Trophoblast cell (in vitro differentiated cells and primary cell): ENCODE data around the gene CLASRP.
A peak's percentile ranks its signal among the peaks of the same experiment; 100 is the strongest.

Source experiments
- DNase-seq, 2 donors: peaks; one replicate each; pipeline ENCODE4 v3.0.0-alpha.2; 2016
- H2AFZ ChIP-seq: 2 replicates; pipeline ENCODE4 v1.6.1; 2013; ENCODE audit warnings: low read length, moderate library complexity, mild to moderate bottlenecking; ENCODE audit not compliant: insufficient read depth, poor library complexity
- H2AK5ac ChIP-seq: 2 replicates; pipeline ENCODE4 v1.6.1; 2013; ENCODE audit warnings: mild to moderate bottlenecking, low read length
- H2BK120ac ChIP-seq: 2 replicates; pipeline ENCODE4 v1.6.1; 2013; ENCODE audit warnings: low read length, mild to moderate bottlenecking, moderate library complexity; ENCODE audit not compliant: insufficient read depth, poor library complexity
- H2BK12ac ChIP-seq: 2 replicates; pipeline ENCODE4 v1.6.1; 2013; ENCODE audit warnings: mild to moderate bottlenecking, low read length, moderate library complexity
- H2BK5ac ChIP-seq: 2 replicates; pipeline ENCODE4 v1.6.1; 2013; ENCODE audit warnings: low read length, low read depth, moderate library complexity, mild to moderate bottlenecking; ENCODE audit not compliant: poor library complexity
- H3K14ac ChIP-seq: 2 replicates; pipeline ENCODE4 v1.6.1; 2013; ENCODE audit warnings: mild to moderate bottlenecking, low read length
- H3K18ac ChIP-seq: 2 replicates; pipeline ENCODE4 v1.6.1; 2013; ENCODE audit warnings: mild to moderate bottlenecking, low read length
- H3K23ac ChIP-seq: 2 replicates; pipeline ENCODE4 v1.6.1; 2013; ENCODE audit warnings: low read length
- H3K27ac ChIP-seq: 2 replicates; pipeline ENCODE4 v1.5.1; 2013; ENCODE audit warnings: low read depth, mild to moderate bottlenecking, inconsistent platforms, low read length, moderate library complexity
- H3K27me3 ChIP-seq: 2 replicates; pipeline ENCODE4 v1.6.1; 2013; ENCODE audit warnings: inconsistent platforms, mild to moderate bottlenecking, low read length, moderate library complexity; ENCODE audit not compliant: insufficient read depth
- H3K36me3 ChIP-seq, 2 experiments: 1 replicate in 1 of 2; 2 replicates in 1 of 2; pipeline ENCODE4 v1.6.1; 2013; ENCODE audit warnings: low read length in 2 of 2, mild to moderate bottlenecking in 2 of 2, moderate library complexity in 1 of 2; ENCODE audit not compliant: insufficient read depth in 2 of 2, control insufficient read depth in 1 of 2
- H3K4ac ChIP-seq: 2 replicates; pipeline ENCODE4 v1.6.1; 2013; ENCODE audit warnings: low read depth, mild to moderate bottlenecking, low read length, moderate library complexity
- H3K4me1 ChIP-seq, 2 experiments: 1 replicate in 1 of 2; 2 replicates in 1 of 2; pipeline ENCODE4 v1.6.1; 2013; ENCODE audit warnings: low read length in 2 of 2, mild to moderate bottlenecking in 2 of 2, moderate library complexity in 1 of 2; ENCODE audit not compliant: insufficient read depth in 2 of 2, control insufficient read depth in 1 of 2
- H3K4me2 ChIP-seq: 2 replicates; pipeline ENCODE4 v1.6.1; 2013; ENCODE audit warnings: inconsistent platforms, mild to moderate bottlenecking, low read length, moderate library complexity
- H3K4me3 ChIP-seq: 2 replicates; pipeline ENCODE4 v1.5.1; 2013; ENCODE audit warnings: mild to moderate bottlenecking, low read depth, low read length, inconsistent platforms
- H3K79me1 ChIP-seq: one replicate; pipeline ENCODE4 v1.6.1; 2013; ENCODE audit warnings: low read length
- H3K79me2 ChIP-seq: 2 replicates; pipeline ENCODE4 v1.6.1; 2013; ENCODE audit warnings: low read length, mild to moderate bottlenecking; ENCODE audit not compliant: control insufficient read depth, insufficient read depth, poor library complexity
- H3K9ac ChIP-seq: 2 replicates; pipeline ENCODE4 v1.6.1; 2013; ENCODE audit warnings: mild to moderate bottlenecking, low read length
- H3K9me3 ChIP-seq: 2 replicates; pipeline ENCODE4 v1.6.1; 2013; ENCODE audit warnings: low read depth, mild to moderate bottlenecking, control low read depth, inconsistent platforms, low read length; ENCODE audit not compliant: insufficient read depth
- H4K12ac ChIP-seq: 2 replicates; pipeline ENCODE4 v1.6.1; 2013; ENCODE audit warnings: low read depth, mild to moderate bottlenecking, low read length, moderate library complexity
- H4K8ac ChIP-seq: 2 replicates; pipeline ENCODE4 v1.6.1; 2013; ENCODE audit warnings: low read depth, mild to moderate bottlenecking, low read length, moderate library complexity
- H4K91ac ChIP-seq: one replicate; pipeline ENCODE4 v1.6.1; 2013; ENCODE audit warnings: low read depth, mild to moderate bottlenecking, low read length, moderate library complexity
- WGBS: extraction: QIAGEN DNeasy Blood & Tissue Kit; methylation state at CpG from one replicate; pipeline ENCODE4 v1.1.7; 2013; ENCODE audit warnings: missing lambda C conversion rate; ENCODE audit not compliant: insufficient read length, insufficient coverage; ENCODE audit errors: extremely low coverage; 5-methylcytosine and 5-hydroxymethylcytosine counted together

The CLASRP gene

GRCh38 chr19:45016388-45017314, 22.2 kb upstream of the CLASRP start:
- no peak overlapping the region for H3K14ac ChIP-seq
- H2AFZ ChIP-seq = no peak overlapping the region
- H3K18ac ChIP-seq = no peak overlapping the region
- H3K23ac ChIP-seq = no peak overlapping the region
- DNase-seq = peak; percentile 46 to 59
- no CpG with 5 or more reads among the region's 13 CpGs for WGBS
- no peak overlapping the region for H4K8ac ChIP-seq
- H2AK5ac ChIP-seq = no peak overlapping the region
- no peak overlapping the region for H3K4me3 ChIP-seq
- no peaks in the 10 kb centered on the region for H3K79me1 ChIP-seq
- no peaks in the 10 kb centered on the region for H3K9me3 ChIP-seq
- H4K91ac ChIP-seq = no peak overlapping the region
- H2BK120ac ChIP-seq = no peak overlapping the region
- no peak overlapping the region for H2BK12ac ChIP-seq
- H3K4me2 ChIP-seq = no peak overlapping the region
- H4K12ac ChIP-seq = no peak overlapping the region
- no peak overlapping the region for H2BK5ac ChIP-seq
- H3K79me2 ChIP-seq = no peaks in the 10 kb centered on the region
- H3K27me3 ChIP-seq = no peaks in the 10 kb centered on the region
- peaks cover 4 to 11% of the 10 kb centered on the region in 2 experiments for H3K36me3 ChIP-seq
- H3K4ac ChIP-seq = no peak overlapping the region
- no peaks in the 10 kb centered on the region for H3K4me1 ChIP-seq
- H3K9ac ChIP-seq = no peak overlapping the region
- no peak overlapping the region for H3K27ac ChIP-seq

DNA sequence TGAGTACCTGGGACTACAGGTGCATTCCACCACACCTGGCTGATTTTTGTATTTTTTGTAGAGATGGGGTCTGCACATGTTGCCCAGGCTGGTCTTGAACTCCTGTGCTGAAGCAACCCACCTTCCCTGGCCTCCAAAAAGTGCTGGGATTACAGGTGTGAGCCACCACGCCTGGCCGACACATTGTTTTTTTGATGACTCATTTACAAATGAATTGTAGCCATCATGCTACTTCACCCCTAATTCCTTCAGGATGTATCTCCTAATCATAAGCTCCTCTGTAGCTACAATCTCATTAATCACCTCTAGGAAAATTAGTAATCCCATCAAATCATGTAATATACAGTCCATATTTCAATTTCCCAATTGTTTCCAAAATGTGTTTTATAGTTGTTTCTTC, 19.7 kb upstream of the CLASRP start:
- Histone ChIP-seq H3K9me3 (no peaks in the 10 kb centered on the region), H2AFZ (no peak overlapping the region), H3K9ac (no peak overlapping the region), H3K4me3 (no peak overlapping the region), H2AK5ac (no peak overlapping the region), H3K14ac (no peak overlapping the region), H4K12ac (no peak overlapping the region), H3K36me3 (no peaks in the 10 kb centered on the region), H4K91ac (no peak overlapping the region), H3K79me1 (no peaks in the 10 kb centered on the region), H3K27me3 (no peaks in the 10 kb centered on the region), H3K4me1 (no peaks in the 10 kb centered on the region), H2BK120ac (no peak overlapping the region), H3K4ac (no peak overlapping the region), H4K8ac (no peak overlapping the region), H3K79me2 (no peaks in the 10 kb centered on the region), H2BK12ac (no peak overlapping the region), H2BK5ac (no peak overlapping the region), H3K18ac (no peak overlapping the region), H3K4me2 (no peak overlapping the region), H3K23ac (no peak overlapping the region), H3K27ac (no peak overlapping the region)
- DNase-seq = no peak
- no CpG with 5 or more reads among the region's 2 CpGs for WGBS

GRCh38 chr19:45020071-45020470, 18.8 kb upstream of the CLASRP start:
- Histone ChIP-seq H2BK5ac (no peak overlapping the region), H3K23ac (no peak overlapping the region), H2AK5ac (no peak overlapping the region), H3K4me3 (no peak overlapping the region), H4K8ac (no peak overlapping the region), H3K79me1 (no peaks in the 10 kb centered on the region), H3K9ac (no peak overlapping the region), H4K12ac (no peak overlapping the region), H2AFZ (no peak overlapping the region), H4K91ac (no peak overlapping the region), H3K36me3 (no peaks in the 10 kb centered on the region), H3K4me2 (no peak overlapping the region), H3K18ac (no peak overlapping the region), H2BK12ac (no peak overlapping the region), H3K9me3 (no peaks in the 10 kb centered on the region), H3K79me2 (no peaks in the 10 kb centered on the region), H3K27me3 (no peaks in the 10 kb centered on the region), H3K14ac (no peak overlapping the region), H3K4me1 (no peaks in the 10 kb centered on the region), H3K4ac (no peak overlapping the region), H2BK120ac (no peak overlapping the region), H3K27ac (no peak overlapping the region)
- no peak for DNase-seq
- no CpG with 5 or more reads among the region's 3 CpGs for WGBS

DNA sequence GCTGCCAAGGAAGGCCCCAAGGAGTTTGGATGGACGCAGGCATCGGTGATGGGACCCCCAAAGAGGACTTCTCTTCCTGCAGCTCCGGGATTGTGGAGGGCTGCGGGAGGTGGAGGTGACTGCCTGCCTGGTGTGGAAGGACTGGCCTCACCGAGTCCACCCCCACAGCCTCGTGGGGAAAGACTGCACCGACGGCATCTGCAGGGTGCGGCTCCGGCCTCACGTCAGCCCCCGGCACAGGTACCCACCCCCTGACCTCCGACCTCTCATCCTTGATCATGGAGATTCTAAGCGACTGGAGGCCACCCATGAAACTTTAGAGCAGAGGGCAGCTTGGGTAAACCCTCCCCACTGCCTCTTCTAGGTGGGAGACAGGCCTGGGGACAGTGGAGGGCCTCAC, 16.9 kb upstream of the CLASRP start:
- H2BK120ac ChIP-seq = no peak overlapping the region
- no peaks in the 10 kb centered on the region for H3K27me3 ChIP-seq
- no peaks in the 10 kb centered on the region for H3K9me3 ChIP-seq
- H3K4me1 ChIP-seq = no peaks in the 10 kb centered on the region
- H3K79me2 ChIP-seq = no peaks in the 10 kb centered on the region
- no CpG with 5 or more reads among the region's 14 CpGs for WGBS
- H4K91ac ChIP-seq = no peak overlapping the region
- H3K14ac ChIP-seq = no peak overlapping the region
- H3K79me1 ChIP-seq = no peaks in the 10 kb centered on the region
- no peak overlapping the region for H3K4me2 ChIP-seq
- no peak overlapping the region for H2BK12ac ChIP-seq
- no peak overlapping the region for H2BK5ac ChIP-seq
- no peak overlapping the region for H3K27ac ChIP-seq
- no peak overlapping the region for H3K4me3 ChIP-seq
- H4K12ac ChIP-seq = no peak overlapping the region
- H3K18ac ChIP-seq = no peak overlapping the region
- H3K4ac ChIP-seq = no peak overlapping the region
- H3K36me3 ChIP-seq = no peaks in the 10 kb centered on the region
- no peak overlapping the region for H2AK5ac ChIP-seq
- H3K23ac ChIP-seq = no peak overlapping the region
- no peak for DNase-seq
- H2AFZ ChIP-seq = no peak overlapping the region
- H4K8ac ChIP-seq = no peak overlapping the region
- H3K9ac ChIP-seq = no peak overlapping the region
